K562 (cell line): ENCODE measurements around the gene DUSP10. TPM values are rescaled to one million over a fixed set of nuclear protein-coding genes. Genes with fewer than 3 reads are reported as not detected.

ENCODE experiments used
- DACH1 ChIP-seq: fragments of 450-650 bp; IDR thresholded peaks from 2 replicates; pipeline ENCODE4 v1.6.1; 2018; ENCODE audit not compliant: partially characterized antibody
- ELF1 ChIP-seq: fragments of 200-800 bp; sonication (Bioruptor generic); IDR thresholded peaks from 2 replicates; pipeline ENCODE4 v1.6.1; 2016; ENCODE audit warnings: missing genetic modification characterization, missing compliant biosample characterization
- FOXK1 ChIP-seq: sonication (generic); formaldehyde crosslinking; IDR thresholded peaks from 2 replicates; pipeline ENCODE4 v1.8.0; 2022; ENCODE audit warnings: missing genetic modification reagents, mild to moderate bottlenecking, borderline replicate concordance
- GATAD2B ChIP-seq: fragments of 450-650 bp; IDR thresholded peaks from 2 replicates; pipeline ENCODE4 v1.6.1; 2017; ENCODE audit warnings: mild to moderate bottlenecking, borderline replicate concordance
- PML ChIP-seq: IDR thresholded peaks from 2 replicates; pipeline ENCODE4 v1.6.1; 2012; ENCODE audit warnings: low read length, inconsistent platforms
- PPARD ChIP-seq: fragments of 250-450 bp; sonication (Bioruptor Pico); IDR thresholded peaks from 2 replicates; pipeline ENCODE4 v1.8.0; 2022; ENCODE audit warnings: inconsistent platforms, mild to moderate bottlenecking, moderate library complexity
- RBBP5 ChIP-seq: fragments of 200-600 bp; sonication (generic); IDR thresholded peaks from 2 replicates; pipeline ENCODE4 v1.6.1; 2012; ENCODE audit warnings: borderline replicate concordance, mild to moderate bottlenecking, low read length, control low read depth, inconsistent platforms; ENCODE audit not compliant: insufficient read depth, poor library complexity, severe bottlenecking
- SMARCB1 ChIP-seq: IDR thresholded peaks from 2 replicates; pipeline ENCODE4 v1.6.1; 2011; ENCODE audit warnings: improper control_type of control experiment, low read depth; ENCODE audit not compliant: insufficient read length
- SRF ChIP-seq, 2 experiments: fragments of 250-450, 450-650 bp in 1 of 2; sonication (Bioruptor Pico) in 1 of 2; sonication (generic) in 1 of 2; formaldehyde crosslinking; IDR thresholded peaks; 2 replicates each; pipeline versions ENCODE4 v1.5.0 to v1.5.1; 2020 to 2022; ENCODE audit warnings: mild to moderate bottlenecking in 1 of 2, missing genetic modification reagents in 1 of 2
- ZNF143 ChIP-seq: sonication (generic); formaldehyde crosslinking; IDR thresholded peaks from 2 replicates; pipeline ENCODE4 v1.9.0; 2022; ENCODE audit warnings: mild to moderate bottlenecking, missing genetic modification reagents
- ZNF224 ChIP-seq: sonication (generic); formaldehyde crosslinking; IDR thresholded peaks from 2 replicates; pipeline ENCODE4 v1.8.0; 2022; ENCODE audit warnings: mild to moderate bottlenecking, missing genetic modification reagents
- ZNF282 ChIP-seq: sonication (generic); formaldehyde crosslinking; IDR thresholded peaks from 2 replicates; pipeline ENCODE4 v1.8.1; 2023; ENCODE audit warnings: missing genetic modification reagents
- ZNF3 ChIP-seq: fragments of 250-450 bp; sonication (Bioruptor Pico); IDR thresholded peaks from 2 replicates; pipeline ENCODE4 v1.5.0; 2021; ENCODE audit warnings: mild to moderate bottlenecking, moderate library complexity
- ZNF324 ChIP-seq: fragments of 250-450 bp; sonication (Bioruptor Pico); IDR thresholded peaks from 2 replicates; pipeline ENCODE4 v1.4.0; 2020; ENCODE audit warnings: mild to moderate bottlenecking
- ZNF384 ChIP-seq: IDR thresholded peaks from 2 replicates; pipeline ENCODE4 v1.6.1; 2012; ENCODE audit warnings: low read depth, low read length, improper control_type of control experiment
- ZNF586 ChIP-seq: fragments of 450-650 bp; formaldehyde crosslinking; conservative IDR thresholded peaks from 2 replicates; pipeline ENCODE4 v1.4.0; 2020; ENCODE audit warnings: mild to moderate bottlenecking, moderate library complexity
- ZNF696 ChIP-seq: fragments of 250-450 bp; sonication (Bioruptor Pico); conservative IDR thresholded peaks from 2 replicates; pipeline ENCODE4 v1.4.0; 2020; ENCODE audit warnings: mild to moderate bottlenecking, moderate library complexity
- polyA plus RNA-seq, 8 experiments: library from polyadenylated mRNA; depleted of rRNA in 4 of 8; stranded (reverse) in 5 of 8; unstranded in 3 of 8; fragments of >200 nt; fragmentation: Nextera tagmentation in 2 of 8; fragmentation: Illumina TruSeq in 1 of 8; extraction: Ambion mirVana in 2 of 8; extraction: Trizol in 1 of 8; gene quantifications; 2 replicates each; pipeline versions ENCODE4 v1.2.1 to v1.2.3, GENCODE V29; 2011 to 2014; ENCODE audit warnings: inconsistent platforms in 1 of 8, missing spikeins in 1 of 8
- total RNA-seq, 7 experiments: library from RNA; depleted of rRNA in 6 of 7; stranded (reverse); fragments of >200 nt in 6 of 7; fragmentation: Illumina TruSeq in 2 of 7; extraction: Trizol in 2 of 7; gene quantifications; 2 replicates each; pipeline versions ENCODE4 v1.2.1 to v1.2.3, GENCODE V29; 2011 to 2021; ENCODE audit warnings: low replicate concordance in 1 of 7
- TF ChIP-seq, protein P1 (sequence below): fragments of 450-650 bp; IDR thresholded peaks from 2 replicates; pipeline ENCODE4 v1.6.1; 2016; ENCODE audit warnings: mild to moderate bottlenecking
- TF ChIP-seq, protein P2 (sequence below): sonication (generic); formaldehyde crosslinking; IDR thresholded peaks from 2 replicates; pipeline ENCODE4 v1.5.0; 2020; ENCODE audit warnings: missing genetic modification reagents
- TF ChIP-seq, protein P3 (sequence below): fragments of 250-450 bp; sonication (Bioruptor Pico); IDR thresholded peaks from 2 replicates; pipeline ENCODE4 v1.9.0; 2021; ENCODE audit warnings: mild to moderate bottlenecking, inconsistent platforms

Gene DUSP10
- total and polyA plus RNA-seq, 9 of the 15 experiments (the other 6 are each of a cell fraction or from before 2014, with no cell fraction given): 1.7 to 8.3 (median 6.1) TPM

DNA sequence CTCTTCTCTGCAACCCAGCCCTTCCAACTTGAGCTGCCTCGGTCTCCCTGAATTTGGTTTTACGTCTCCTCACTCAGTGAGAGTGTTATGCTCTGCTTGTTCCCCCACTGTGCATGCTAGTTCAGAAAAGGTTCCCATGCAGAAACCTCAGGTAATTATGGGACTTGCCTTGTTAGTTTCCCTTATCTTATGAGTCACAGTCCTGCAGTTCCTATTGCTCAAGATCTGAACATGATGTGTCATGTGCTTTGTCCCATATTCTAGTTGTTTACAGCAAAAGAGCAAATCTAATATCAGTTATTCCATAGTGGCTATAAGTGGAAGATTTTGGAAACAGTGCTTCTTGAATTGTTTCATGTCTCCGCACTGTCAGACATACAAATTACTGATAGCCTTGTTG, 74.4 kb downstream of the DUSP10 start (continued):
- TF ChIP-seq, protein P1, sequence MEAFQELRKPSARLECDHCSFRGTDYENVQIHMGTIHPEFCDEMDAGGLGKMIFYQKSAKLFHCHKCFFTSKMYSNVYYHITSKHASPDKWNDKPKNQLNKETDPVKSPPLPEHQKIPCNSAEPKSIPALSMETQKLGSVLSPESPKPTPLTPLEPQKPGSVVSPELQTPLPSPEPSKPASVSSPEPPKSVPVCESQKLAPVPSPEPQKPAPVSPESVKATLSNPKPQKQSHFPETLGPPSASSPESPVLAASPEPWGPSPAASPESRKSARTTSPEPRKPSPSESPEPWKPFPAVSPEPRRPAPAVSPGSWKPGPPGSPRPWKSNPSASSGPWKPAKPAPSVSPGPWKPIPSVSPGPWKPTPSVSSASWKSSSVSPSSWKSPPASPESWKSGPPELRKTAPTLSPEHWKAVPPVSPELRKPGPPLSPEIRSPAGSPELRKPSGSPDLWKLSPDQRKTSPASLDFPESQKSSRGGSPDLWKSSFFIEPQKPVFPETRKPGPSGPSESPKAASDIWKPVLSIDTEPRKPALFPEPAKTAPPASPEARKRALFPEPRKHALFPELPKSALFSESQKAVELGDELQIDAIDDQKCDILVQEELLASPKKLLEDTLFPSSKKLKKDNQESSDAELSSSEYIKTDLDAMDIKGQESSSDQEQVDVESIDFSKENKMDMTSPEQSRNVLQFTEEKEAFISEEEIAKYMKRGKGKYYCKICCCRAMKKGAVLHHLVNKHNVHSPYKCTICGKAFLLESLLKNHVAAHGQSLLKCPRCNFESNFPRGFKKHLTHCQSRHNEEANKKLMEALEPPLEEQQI: peak; percentile 16; the same call in 1 of the 2 replicates
- TF ChIP-seq ZNF224 (CRISPR knock-in tag): no peak
- no peak for TF ChIP-seq ZNF3 (CRISPR knock-in tag)
- TF ChIP-seq ZNF586 (CRISPR knock-in tag): no peak
- no peak for TF ChIP-seq ZNF143 (CRISPR knock-in tag)
- TF ChIP-seq, protein P2, sequence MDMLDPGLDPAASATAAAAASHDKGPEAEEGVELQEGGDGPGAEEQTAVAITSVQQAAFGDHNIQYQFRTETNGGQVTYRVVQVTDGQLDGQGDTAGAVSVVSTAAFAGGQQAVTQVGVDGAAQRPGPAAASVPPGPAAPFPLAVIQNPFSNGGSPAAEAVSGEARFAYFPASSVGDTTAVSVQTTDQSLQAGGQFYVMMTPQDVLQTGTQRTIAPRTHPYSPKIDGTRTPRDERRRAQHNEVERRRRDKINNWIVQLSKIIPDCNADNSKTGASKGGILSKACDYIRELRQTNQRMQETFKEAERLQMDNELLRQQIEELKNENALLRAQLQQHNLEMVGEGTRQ (CRISPR knock-in tag): peak; percentile 16; the same call in 1 of the 2 replicates
- TF ChIP-seq PML: peak; percentile 19; the same call in 1 of the 2 replicates
- TF ChIP-seq ZNF324 (CRISPR knock-in tag): no peak
- no peak for TF ChIP-seq PPARD (CRISPR knock-in tag)
- peak; percentile 28 for TF ChIP-seq DACH1
- TF ChIP-seq ZNF384: no peak
- no peak for TF ChIP-seq SMARCB1
- TF ChIP-seq GATAD2B: no peak
- TF ChIP-seq, protein P3, sequence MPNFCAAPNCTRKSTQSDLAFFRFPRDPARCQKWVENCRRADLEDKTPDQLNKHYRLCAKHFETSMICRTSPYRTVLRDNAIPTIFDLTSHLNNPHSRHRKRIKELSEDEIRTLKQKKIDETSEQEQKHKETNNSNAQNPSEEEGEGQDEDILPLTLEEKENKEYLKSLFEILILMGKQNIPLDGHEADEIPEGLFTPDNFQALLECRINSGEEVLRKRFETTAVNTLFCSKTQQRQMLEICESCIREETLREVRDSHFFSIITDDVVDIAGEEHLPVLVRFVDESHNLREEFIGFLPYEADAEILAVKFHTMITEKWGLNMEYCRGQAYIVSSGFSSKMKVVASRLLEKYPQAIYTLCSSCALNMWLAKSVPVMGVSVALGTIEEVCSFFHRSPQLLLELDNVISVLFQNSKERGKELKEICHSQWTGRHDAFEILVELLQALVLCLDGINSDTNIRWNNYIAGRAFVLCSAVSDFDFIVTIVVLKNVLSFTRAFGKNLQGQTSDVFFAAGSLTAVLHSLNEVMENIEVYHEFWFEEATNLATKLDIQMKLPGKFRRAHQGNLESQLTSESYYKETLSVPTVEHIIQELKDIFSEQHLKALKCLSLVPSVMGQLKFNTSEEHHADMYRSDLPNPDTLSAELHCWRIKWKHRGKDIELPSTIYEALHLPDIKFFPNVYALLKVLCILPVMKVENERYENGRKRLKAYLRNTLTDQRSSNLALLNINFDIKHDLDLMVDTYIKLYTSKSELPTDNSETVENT (CRISPR knock-in tag): no peak
- no peak for TF ChIP-seq ELF1 (tag)
- TF ChIP-seq ZNF696 (CRISPR knock-in tag): no peak
- TF ChIP-seq ZNF282 (CRISPR knock-in tag): no peak
- TF ChIP-seq FOXK1 (CRISPR knock-in tag): no peak
- TF ChIP-seq RBBP5: peak; percentile 27
- no peak for TF ChIP-seq SRF (CRISPR knock-in tag; IDR thresholded peaks at IDR 0.05)
